DMS114 treated with DMSO at 0.1 percent for 48 hours (cell line): ENCODE data around the gene SEC31B.

Experiments
- DNase-seq: peaks from one replicate; lab custom pipeline; 2025; ENCODE audit not compliant: unreplicated experiment; lab: John Stamatoyannopoulos, UW

The SEC31B gene

DNA sequence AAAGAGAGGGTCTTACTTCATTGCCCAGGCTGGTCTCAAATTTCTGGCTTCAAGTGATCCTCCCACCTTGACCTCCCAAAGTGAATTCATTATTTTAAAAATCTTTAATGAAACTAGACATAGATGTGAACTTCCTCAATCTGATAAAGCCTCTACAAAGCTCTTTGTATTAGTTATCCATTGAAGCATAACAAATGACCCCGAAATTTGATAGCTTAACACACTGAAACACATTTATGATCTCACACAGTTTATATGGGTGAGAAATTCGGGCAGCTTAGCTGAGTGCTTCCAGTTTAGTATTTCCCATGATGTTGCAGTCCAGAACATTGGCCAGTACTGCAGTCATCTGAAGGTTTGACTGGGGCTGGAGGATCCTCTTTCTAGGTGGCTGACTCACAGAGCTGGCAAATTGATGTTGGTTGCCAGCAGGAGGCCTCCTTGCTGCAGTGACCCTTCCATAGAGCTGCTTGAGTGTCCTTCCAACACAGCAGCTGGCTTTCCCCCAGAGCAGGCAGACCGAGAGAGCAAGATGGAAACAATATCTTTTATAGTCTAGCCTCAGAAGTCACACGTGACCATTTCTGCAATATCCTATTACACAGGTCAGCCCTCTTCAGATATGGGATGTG, 73.4 kb downstream of the SEC31B start:
- DNase-seq = no peak

DNA sequence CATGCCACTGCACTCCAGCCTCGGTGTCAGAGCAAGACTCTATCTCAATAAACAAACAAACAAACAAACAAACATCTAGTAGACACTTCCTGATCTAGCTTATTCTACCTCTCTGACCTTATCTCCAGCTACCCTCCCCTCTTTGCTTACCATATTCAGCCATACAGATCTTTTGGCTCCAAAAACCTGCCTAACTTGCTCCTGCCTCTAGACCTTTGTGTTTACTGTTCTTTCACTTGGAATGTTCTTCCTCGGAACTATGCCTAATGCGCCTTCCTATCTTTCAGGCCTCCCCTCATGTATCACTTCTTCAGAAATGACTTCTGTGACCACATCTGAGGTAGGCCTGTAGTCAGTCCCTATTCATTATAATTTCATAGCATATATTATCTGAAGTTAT, 77.1 kb downstream of the SEC31B start:
- DNase-seq = no peak

DNA sequence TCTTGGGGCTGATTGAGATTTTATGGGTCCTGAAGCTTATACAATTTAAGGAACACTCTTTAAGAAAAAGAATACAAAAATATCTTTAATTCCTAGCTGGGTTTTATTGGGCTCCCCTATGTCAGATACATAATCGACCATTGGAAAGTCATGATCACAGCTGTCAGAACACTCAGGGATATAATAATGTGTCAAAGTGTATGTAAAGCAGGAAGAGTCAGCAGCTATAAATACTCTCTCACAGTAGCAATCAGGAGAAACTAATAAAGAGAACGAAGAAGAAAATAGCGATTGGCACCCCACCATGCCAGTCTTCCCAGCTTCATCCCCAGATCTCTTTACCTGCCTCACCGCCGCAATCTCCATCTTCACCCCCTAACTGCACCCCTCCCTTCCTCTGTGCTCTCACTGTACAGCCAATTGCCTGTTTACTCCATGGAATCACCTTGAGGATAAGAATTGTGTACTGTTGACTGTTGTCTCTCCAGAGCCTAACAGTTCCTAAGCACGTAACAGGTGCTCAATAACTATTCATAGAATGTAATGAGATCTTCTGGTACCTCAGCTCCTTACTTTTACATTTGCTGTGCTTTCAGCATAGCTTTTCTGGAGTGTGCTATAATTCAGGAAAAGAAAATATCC, 80.9 kb downstream of the SEC31B start:
- DNase-seq = no peak
